GM12878 (cell line): Measurements from ENCODE around the gene B9D1. TPM values are rescaled to one million over a fixed set of nuclear protein-coding genes. Genes with fewer than 3 reads are reported as not detected.

Experiments used
- ATAC-seq: fragments of 200-7000 bp; cut with Tn5 transposase; 3 replicates; pipeline ENCODE4 v1.9.1; 2020; ENCODE audit warnings: mild to moderate bottlenecking, moderate library complexity
- BruUV-seq: library from RNA; stranded (reverse); fragments of 400-500 nt; replicated peaks from 2 replicates; lab custom pipeline; 2021; lab: Mats Ljungman, UMichigan
- CTCF ChIA-PET: fragments of 300-600 bp; sonication (Branson Sonifier 250); formaldehyde crosslinking; extraction: SDS; loops from one replicate; lab custom pipeline; 2021; ENCODE audit warnings: inconsistent platforms; lab: Yijun Ruan, JAX
- POLR2A ChIA-PET: fragments of 350-600 bp; formaldehyde crosslinking; extraction: SDS; loops from one replicate; lab custom pipeline; 2021; ENCODE audit warnings: inconsistent platforms; lab: Charles Lee
- RAD21 ChIA-PET: fragments of 300-600 bp; sonication (Branson Sonifier 250); formaldehyde crosslinking; loops from one replicate; lab custom pipeline; 2023; ENCODE audit warnings: antibody characterized with exemption; ENCODE audit not compliant: unreplicated experiment; lab: Charles Lee
- SMC1A ChIA-PET: fragments of 300-600 bp; sonication (Branson Sonifier 250); formaldehyde crosslinking; loops from one replicate; lab custom pipeline; 2023; ENCODE audit not compliant: unreplicated experiment, uncharacterized antibody; lab: Charles Lee
- DNase-seq: peaks from one replicate; pipeline ENCODE4 v3.0.0-alpha.2; 2011; ENCODE audit warnings: low read depth, low spot score
- FAIRE-seq: peaks from 3 replicates; lab custom pipeline; 2011; peaks lifted over from hg19 to GRCh38; lab: Jason Lieb, UNC
- H2AFZ ChIP-seq: 2 replicates; pipeline ENCODE4 v1.6.0; 2011; ENCODE audit warnings: low read depth, low read length, control low read depth; ENCODE audit not compliant: control insufficient read depth
- H3K27ac ChIP-seq: 2 replicates; pipeline ENCODE4 v1.5.1; 2011; ENCODE audit warnings: control low read depth; ENCODE audit not compliant: control insufficient read depth, insufficient read depth
- H3K27me3 ChIP-seq, 2 experiments: replicated peaks in 1 of 2; 2 replicates each; pipeline versions ENCODE4 v1.6.0 to v1.6.1; 2011; ENCODE audit warnings: low read length in 1 of 2; ENCODE audit not compliant: control insufficient read depth in 2 of 2, insufficient read depth in 2 of 2
- H3K36me3 ChIP-seq, 2 experiments: 2 replicates each; pipeline ENCODE4 v1.5.1; 2011; ENCODE audit warnings: low read length in 1 of 2; ENCODE audit not compliant: control insufficient read depth in 2 of 2, insufficient read depth in 2 of 2
- H3K4me1 ChIP-seq: 2 replicates; pipeline ENCODE4 v1.6.1; 2011; ENCODE audit warnings: mild to moderate bottlenecking, low read length, moderate library complexity, mixed read lengths; ENCODE audit not compliant: control insufficient read depth, insufficient read depth
- H3K4me2 ChIP-seq: 2 replicates; pipeline ENCODE4 v1.6.0; 2011; ENCODE audit warnings: control low read depth; ENCODE audit not compliant: control insufficient read depth, insufficient read depth
- H3K4me3 ChIP-seq: fragments of 200-600 bp; sonication (generic); 2 replicates; pipeline ENCODE4 v1.5.1; 2016
- H3K79me2 ChIP-seq: 2 replicates; pipeline ENCODE4 v1.6.0; 2011; ENCODE audit warnings: low read length; ENCODE audit not compliant: control insufficient read depth, insufficient read depth
- H3K9ac ChIP-seq: 2 replicates; pipeline ENCODE4 v1.8.0; 2011; ENCODE audit warnings: low read length, control low read depth, mixed read lengths; ENCODE audit not compliant: control insufficient read depth, insufficient read depth
- H3K9me3 ChIP-seq: replicated peaks from 3 replicates; pipeline ENCODE4 v1.5.1; 2011; ENCODE audit warnings: mild to moderate bottlenecking, low read length; ENCODE audit not compliant: control insufficient read depth, insufficient read depth
- H4K20me1 ChIP-seq: 2 replicates; pipeline ENCODE4 v1.6.0; 2011; ENCODE audit not compliant: control insufficient read depth, insufficient read depth
- BCL11A ChIP-seq: IDR thresholded peaks from 2 replicates; pipeline ENCODE4 v1.6.1; 2011; ENCODE audit warnings: low read depth, low read length
- BHLHE40 ChIP-seq, 2 experiments: fragments of 450-650 bp in 1 of 2; IDR thresholded peaks; 2 replicates each; pipeline ENCODE4 v1.6.1; 2011 to 2017; ENCODE audit warnings: low read depth in 2 of 2, borderline replicate concordance in 1 of 2, improper control_type of control experiment in 1 of 2, low read length in 1 of 2, mild to moderate bottlenecking in 1 of 2
- E2F8 ChIP-seq: fragments of 450-650 bp; IDR thresholded peaks from 2 replicates; pipeline ENCODE4 v1.6.1; 2018; ENCODE audit warnings: mild to moderate bottlenecking, low read depth, moderate library complexity; ENCODE audit not compliant: partially characterized antibody
- IRF3 ChIP-seq: fragments of 450-650 bp; IDR thresholded peaks from 2 replicates; pipeline ENCODE4 v1.6.1; 2014; ENCODE audit warnings: mild to moderate bottlenecking
- RELA ChIP-seq: fragments of 450-650 bp; IDR thresholded peaks from 2 replicates; pipeline ENCODE4 v1.8.0; 2014; ENCODE audit warnings: borderline replicate concordance; ENCODE audit not compliant: partially characterized antibody
- TCF12 ChIP-seq: IDR thresholded peaks from 2 replicates; pipeline ENCODE4 v1.6.1; 2011; ENCODE audit warnings: low read depth, mild to moderate bottlenecking, low read length
- ZNF217 ChIP-seq: fragments of 450-650 bp; IDR thresholded peaks from 2 replicates; pipeline ENCODE4 v1.6.1; 2017; ENCODE audit warnings: antibody characterized with exemption, mild to moderate bottlenecking
- WGBS: methylation state at CpG from one replicate; pipeline ENCODE4 v1.1.6; 2016; ENCODE audit warnings: low lambda C conversion rate; ENCODE audit not compliant: insufficient replicate concordance, insufficient coverage; ENCODE audit errors: missing lambda C conversion rate; 5-methylcytosine and 5-hydroxymethylcytosine counted together
- in situ Hi-C: fragments of 300-500 bp; cut with MboI; formaldehyde crosslinking; loops from 9 replicates; pipeline ENCODE4 v1.14.3; 2018; ENCODE audit warnings: mixed read lengths
- intact Hi-C: fragments of 100-400 bp; cut with micrococcal nuclease; formaldehyde crosslinking; loops from one replicate; pipeline ENCODE4 v1.14.2; 2022; ENCODE audit not compliant: unreplicated experiment
- polyA plus RNA-seq, 11 experiments: library from polyadenylated mRNA; depleted of rRNA in 4 of 11; unstranded in 6 of 11; stranded (reverse) in 5 of 11; fragments of >200 nt; fragmentation: Nextera tagmentation in 4 of 11; fragmentation: Illumina TruSeq in 1 of 11; extraction: Ambion mirVana in 4 of 11; extraction: Trizol in 1 of 11; gene quantifications; 1 replicate in 1 of 11; 2 replicates in 10 of 11; pipeline versions ENCODE4 v1.2.1 to v1.2.3, GENCODE V29; 2011 to 2016; ENCODE audit warnings: inconsistent platforms in 2 of 11, missing spikeins in 2 of 11, low read depth in 1 of 11
- total RNA-seq, 4 experiments: library from RNA; depleted of rRNA in 3 of 4; stranded (reverse); fragments of >200 nt in 3 of 4; fragmentation: Illumina TruSeq in 1 of 4; extraction: Trizol in 1 of 4; gene quantifications; 2 replicates each; pipeline versions ENCODE4 v1.2.1 to v1.2.3, GENCODE V29; 2013 to 2021

The B9D1 gene
- total and polyA plus RNA-seq, 10 of the 15 experiments (the other 5 are each of a cell fraction or from before 2014, with no cell fraction given): 5.9 to 18.3 (median 9.8) TPM

- Histone ChIP-seq H3K4me2 (no peak overlapping the region), H3K9ac (no peak overlapping the region), H3K79me2 (no peaks in the 10 kb centered on the region), H3K4me3 (no peak overlapping the region), H3K36me3 (no peaks in the 10 kb centered on the region), H4K20me1 (no peaks in the 10 kb centered on the region), H3K27ac (no peak overlapping the region), H3K4me1 (peaks cover 4% of the 10 kb centered on the region; the same call in 1 of the 2 replicates), H3K9me3 (no peaks in the 10 kb centered on the region), H3K27me3 (no peaks in the 10 kb centered on the region; a peak in 1 of 4 replicates), H2AFZ (no peak overlapping the region)
- TF ChIP-seq E2F8 (no peak), RELA (no peak), BHLHE40 (IDR thresholded peaks at IDR 0.05; ENCODE audit: borderline replicate concordance in 1 of 2, low read depth in 2 of 2, low read length in 1 of 2) (no peak), ZNF217 (no peak), TCF12 (no peak), IRF3 (no peak), BCL11A (no peak)
- ATAC-seq (no peak), FAIRE-seq (no peak), DNase-seq (no peak)
- intact Hi-C loops: no loop called here
- ChIA-PET POLR2A (no interaction called here), RAD21 (interaction anchor here (1.1 to 1.3 kb wide), 2 partner anchors 24 to 39 kb away, joined by 4 read pairs; partner anchors contain the start of genes B9D1 and MAPK7), SMC1A (interaction anchor here (1.0 kb wide), 1 partner anchor 24 kb away, joined by 4 read pairs; the partner anchor contains the start of gene MAPK7), CTCF (no interaction called here)
- no TSS peak for BruUV-seq
- 94% methylated on average over 1 of the region's 1 CpG for WGBS
- in situ Hi-C loops: no loop called here
These were observed 39.6 kb upstream of the B9D1 start for GRCh38 chr17:19402171-19402570.
